Measurements from ENCODE around the gene PLIN1.

PLIN1 gene

DNA sequence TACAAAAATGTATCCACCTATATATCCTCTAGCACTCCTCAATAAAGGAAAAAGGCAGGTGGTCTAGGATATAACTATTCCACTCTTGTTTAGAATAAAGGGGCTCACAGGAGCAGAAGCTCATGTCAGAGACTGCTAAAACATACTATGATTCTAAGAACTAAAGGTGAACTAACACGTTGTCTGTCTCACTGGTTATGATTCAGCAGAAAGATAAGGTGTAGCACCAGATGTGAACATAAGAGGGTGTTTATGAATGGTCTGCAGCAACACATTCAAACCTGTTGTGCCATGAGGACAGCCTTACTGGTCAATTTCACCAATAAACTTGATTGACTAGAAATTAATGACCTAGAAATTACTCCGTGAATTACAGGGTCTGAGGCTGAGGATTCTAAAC is 6.8 kb upstream of the PLIN1 start:
- no peak for TF ChIP-seq CTCF (IDR thresholded peaks at IDR 0.05; ENCODE audit: control insufficient read depth, extremely low read depth, insufficient read depth)
- no peak overlapping the region for H3K4me3 ChIP-seq (ENCODE audit: low read depth, low read length)
- DNase-seq (ENCODE audit: low read depth), result no peak

DNA sequence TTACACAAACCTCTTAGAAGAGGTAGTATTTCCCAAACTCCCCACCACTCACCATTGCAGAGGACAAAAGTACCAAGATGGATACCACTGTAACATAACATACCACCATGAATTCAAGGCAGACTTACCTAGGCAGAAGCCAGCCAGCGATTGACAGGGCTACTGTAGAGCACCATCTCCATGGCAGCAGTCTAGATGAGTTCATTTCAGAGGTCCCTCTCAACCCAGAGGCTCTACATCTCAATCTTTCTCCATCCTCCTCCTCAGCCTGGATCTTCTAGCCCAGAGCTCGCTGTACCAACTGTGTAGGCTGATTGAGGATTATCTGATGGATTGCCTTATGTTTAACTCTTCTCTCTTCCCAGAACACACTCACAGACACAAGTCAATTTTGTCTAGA is 2.0 kb upstream of the PLIN1 start:
- DNase-seq (ENCODE audit: low read depth), result no peak
- no peak overlapping the region for H3K4me3 ChIP-seq (ENCODE audit: low read depth, low read length)
- TF ChIP-seq CTCF (IDR thresholded peaks at IDR 0.05; ENCODE audit: control insufficient read depth, extremely low read depth, insufficient read depth), result no peak

DNA sequence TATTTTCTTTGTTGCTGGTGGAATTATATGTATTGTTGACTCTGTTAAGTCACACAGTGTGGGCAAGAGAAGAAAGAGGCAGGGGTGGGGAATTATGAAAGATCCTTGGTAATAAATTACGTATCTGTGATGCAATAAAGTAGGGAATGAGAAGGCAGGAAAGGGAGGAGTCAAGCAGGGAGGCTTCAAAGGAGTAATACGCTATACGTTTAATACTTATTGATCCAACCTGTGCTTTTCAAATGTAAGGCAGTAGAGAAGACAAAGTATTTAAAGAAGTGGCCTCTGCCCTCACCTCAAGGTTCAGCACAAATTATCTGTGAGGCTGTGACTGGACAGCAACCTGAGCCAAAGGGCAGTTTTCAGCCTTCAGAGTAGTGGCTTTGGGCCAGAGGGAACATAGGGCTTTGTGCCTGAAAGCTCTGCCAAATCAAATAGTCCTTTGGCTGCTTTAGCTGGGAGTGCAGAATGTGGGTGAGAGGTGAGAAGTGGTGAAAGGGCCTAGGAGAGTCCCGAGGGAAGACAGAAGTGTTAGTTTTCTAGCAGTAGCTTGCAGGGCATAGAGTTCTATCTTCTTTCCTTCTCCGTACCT is 1.2 kb upstream of the PLIN1 start:
- peak overlapping the region; percentile 13 for H3K4me3 ChIP-seq (ENCODE audit: low read depth, low read length)
- peak; percentile 95 for DNase-seq (ENCODE audit: low read depth)
- no peak for TF ChIP-seq CTCF (IDR thresholded peaks at IDR 0.05; ENCODE audit: control insufficient read depth, extremely low read depth, insufficient read depth)

DNA sequence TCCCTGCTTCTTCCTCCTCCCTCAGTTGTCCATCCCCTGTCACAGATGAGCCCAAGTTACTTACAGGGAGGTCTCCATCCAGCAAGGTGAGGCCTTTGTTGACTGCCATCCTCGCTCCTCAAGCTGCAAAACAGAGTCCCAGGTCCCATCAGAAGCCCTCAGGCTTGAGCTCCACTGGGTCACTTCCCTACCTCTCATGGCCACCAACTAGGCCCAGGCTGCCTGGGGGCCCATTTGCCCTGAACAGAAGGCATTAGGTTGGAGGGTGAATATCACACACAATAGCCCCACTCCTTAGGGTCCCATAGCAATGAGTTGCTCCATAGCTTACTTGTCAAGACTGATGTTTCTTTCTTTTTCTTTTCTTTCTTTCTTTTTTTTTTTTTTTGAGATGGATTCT is 1.8 kb downstream of the PLIN1 start:
- no peak overlapping the region for H3K4me3 ChIP-seq (ENCODE audit: low read depth, low read length)
- no peak for DNase-seq (ENCODE audit: low read depth)
- TF ChIP-seq CTCF (IDR thresholded peaks at IDR 0.05; ENCODE audit: control insufficient read depth, extremely low read depth, insufficient read depth), result no peak

- TF ChIP-seq CTCF (IDR thresholded peaks at IDR 0.05; ENCODE audit: control insufficient read depth, extremely low read depth, insufficient read depth), result no peak
- DNase-seq (ENCODE audit: low read depth), result no peak
- H3K4me3 ChIP-seq (ENCODE audit: low read depth, low read length), result no peak overlapping the region
These were observed 3.6 kb downstream of the PLIN1 start for GRCh38 chr15:89675606-89676005.

DNA sequence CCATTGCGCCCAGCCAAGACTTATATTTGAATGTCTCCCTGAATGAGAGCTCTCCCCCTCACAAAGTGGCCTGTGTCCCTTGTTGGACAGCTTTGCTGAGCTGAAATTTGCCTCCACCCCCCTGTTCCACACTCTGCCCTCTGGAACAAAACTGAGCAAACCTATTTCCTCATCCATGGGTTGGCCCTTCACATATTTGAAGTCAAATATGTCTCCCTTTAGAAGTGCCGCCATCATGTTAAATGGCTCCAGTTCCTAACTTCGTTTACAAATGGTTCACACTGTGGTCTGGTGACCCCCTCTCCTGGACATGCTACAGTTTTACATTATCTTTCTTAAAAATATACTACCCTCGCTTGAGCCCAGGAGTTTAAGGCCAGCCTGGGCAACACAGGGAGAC is 4.6 kb downstream of the PLIN1 start:
- no peak overlapping the region for H3K4me3 ChIP-seq (ENCODE audit: low read depth, low read length)
- no peak for DNase-seq (ENCODE audit: low read depth)
- TF ChIP-seq CTCF (IDR thresholded peaks at IDR 0.05; ENCODE audit: control insufficient read depth, extremely low read depth, insufficient read depth), result no peak

DNA sequence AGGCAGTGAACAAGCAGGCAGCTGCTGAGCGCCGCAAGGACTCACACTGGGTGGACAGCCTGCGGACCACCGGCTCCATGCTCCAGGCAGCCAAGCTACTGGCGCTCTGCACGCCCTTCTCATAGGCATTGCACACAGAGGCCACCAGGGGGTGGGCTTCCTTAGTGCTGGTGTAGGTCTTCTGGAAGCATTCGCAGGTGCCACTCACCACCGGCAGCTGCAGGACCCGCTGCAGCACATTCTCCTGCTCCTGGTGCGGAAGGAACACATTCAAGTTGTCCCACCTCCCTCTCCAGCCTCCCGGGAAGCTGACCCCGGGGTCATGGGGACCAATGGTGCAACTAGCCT is 6.0 kb downstream of the PLIN1 start:
- DNase-seq (ENCODE audit: low read depth), result no peak
- TF ChIP-seq CTCF (IDR thresholded peaks at IDR 0.05; ENCODE audit: control insufficient read depth, extremely low read depth, insufficient read depth), result peak; percentile 35; the same call in 1 of the 2 replicates
- no peak overlapping the region for H3K4me3 ChIP-seq (ENCODE audit: low read depth, low read length)
